ENCODE data around the gene INPP5K.

DNA sequence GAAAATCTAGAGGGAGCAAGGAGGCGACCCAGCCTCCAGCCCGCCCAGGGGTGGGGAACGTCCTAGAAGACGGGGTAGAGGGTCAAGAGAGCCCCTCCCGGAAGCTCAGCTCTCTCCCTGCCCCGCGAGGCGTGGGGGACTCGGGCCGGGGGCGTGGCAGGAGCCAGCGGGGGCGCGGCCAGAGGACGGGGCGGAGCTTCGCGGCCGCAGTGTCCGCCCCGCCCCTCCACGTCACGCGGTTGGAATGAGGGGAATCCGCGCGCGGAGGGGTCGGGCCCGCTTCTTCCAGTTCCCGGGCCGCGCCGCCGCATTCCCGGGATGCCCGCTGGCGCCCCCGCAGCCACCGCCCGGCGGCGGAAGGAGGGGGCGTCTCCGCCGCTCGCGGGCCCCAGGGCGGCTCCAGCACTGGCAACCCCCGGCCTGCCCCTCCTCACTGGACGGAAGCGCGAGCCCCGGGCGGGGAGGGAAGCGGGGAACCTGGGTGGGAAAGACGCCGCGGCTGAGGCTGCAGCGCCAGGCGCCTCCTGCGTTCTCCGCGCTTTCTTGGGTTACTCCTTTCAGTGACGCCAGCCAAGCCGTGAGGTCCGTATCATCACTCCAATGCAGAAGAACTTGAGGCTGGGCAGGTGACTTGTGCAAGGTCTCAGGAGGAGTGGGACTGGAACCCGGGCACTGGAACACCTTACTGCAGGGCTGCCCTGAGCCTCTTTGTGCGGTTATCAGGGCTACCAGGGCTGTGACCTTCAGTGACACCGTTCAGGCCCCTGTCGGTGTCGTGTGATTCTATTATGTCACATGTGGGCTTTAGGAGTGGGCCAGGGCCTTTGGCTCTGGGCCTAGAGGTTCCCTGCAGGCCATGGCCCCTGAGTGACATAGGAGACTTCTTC is 28.2 kb downstream of the INPP5K start:
- TF ChIP-seq, protein P1, sequence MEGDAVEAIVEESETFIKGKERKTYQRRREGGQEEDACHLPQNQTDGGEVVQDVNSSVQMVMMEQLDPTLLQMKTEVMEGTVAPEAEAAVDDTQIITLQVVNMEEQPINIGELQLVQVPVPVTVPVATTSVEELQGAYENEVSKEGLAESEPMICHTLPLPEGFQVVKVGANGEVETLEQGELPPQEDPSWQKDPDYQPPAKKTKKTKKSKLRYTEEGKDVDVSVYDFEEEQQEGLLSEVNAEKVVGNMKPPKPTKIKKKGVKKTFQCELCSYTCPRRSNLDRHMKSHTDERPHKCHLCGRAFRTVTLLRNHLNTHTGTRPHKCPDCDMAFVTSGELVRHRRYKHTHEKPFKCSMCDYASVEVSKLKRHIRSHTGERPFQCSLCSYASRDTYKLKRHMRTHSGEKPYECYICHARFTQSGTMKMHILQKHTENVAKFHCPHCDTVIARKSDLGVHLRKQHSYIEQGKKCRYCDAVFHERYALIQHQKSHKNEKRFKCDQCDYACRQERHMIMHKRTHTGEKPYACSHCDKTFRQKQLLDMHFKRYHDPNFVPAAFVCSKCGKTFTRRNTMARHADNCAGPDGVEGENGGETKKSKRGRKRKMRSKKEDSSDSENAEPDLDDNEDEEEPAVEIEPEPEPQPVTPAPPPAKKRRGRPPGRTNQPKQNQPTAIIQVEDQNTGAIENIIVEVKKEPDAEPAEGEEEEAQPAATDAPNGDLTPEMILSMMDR (IDR thresholded peaks at IDR 0.05 in 4 of 5, conservative IDR thresholded peaks at IDR 0.05 in 1 of 5) = peak in 1 of 5 experiments; percentile 13
- peak; percentile 35 to 67 for TF ChIP-seq POLR2A (IDR thresholded peaks at IDR 0.05)
